Measurements from ENCODE around the gene KCNK13. TPM values are rescaled to one million over a fixed set of nuclear protein-coding genes. Genes with fewer than 3 reads are reported as not detected.

KCNK13 gene
- total RNA-seq, 2 experiments from 2014 or later = not detected

GRCh38 chr14:90140956-90141316 lies 79.1 kb downstream of the KCNK13 start:
- CTCF ChIA-PET = interaction anchor here (0.6 to 1.5 kb wide), 2 partner anchors 95 to 1146 kb away, joined by 3 read pairs; no protein-coding TSS in a partner anchor
- intact Hi-C loops (cut with micrococcal nuclease) = no loop called here
- Mint-ChIP-seq H3K27me3 (ENCODE audit: low read depth) (peaks cover 15% of the 10 kb centered on the region), H3K4me3 (no peak overlapping the region), H3K4me1 (ENCODE audit: low read depth) (no peaks in the 10 kb centered on the region), H3K9me3 (no peaks in the 10 kb centered on the region), H3K36me3 (ENCODE audit: low read depth) (no peaks in the 10 kb centered on the region), H3K27ac (no peak overlapping the region)
- DNase-seq = no peak

- Mint-ChIP-seq H3K27me3 (ENCODE audit: low read depth) (peaks cover 6% of the 10 kb centered on the region), H3K27ac (no peak overlapping the region), H3K9me3 (peaks cover 5% of the 10 kb centered on the region), H3K4me1 (ENCODE audit: low read depth) (no peaks in the 10 kb centered on the region), H3K36me3 (ENCODE audit: low read depth) (no peaks in the 10 kb centered on the region), H3K4me3 (no peak overlapping the region)
- intact Hi-C loops (cut with micrococcal nuclease) = no loop called here
- CTCF ChIA-PET = interaction anchor here (0.6 kb wide), 1 partner anchor 299 kb away, joined by 3 read pairs; no protein-coding TSS in a partner anchor
- DNase-seq = no peak
Observed at GRCh38 chr14:90153429-90153828, 91.6 kb downstream of the KCNK13 start.

DNA sequence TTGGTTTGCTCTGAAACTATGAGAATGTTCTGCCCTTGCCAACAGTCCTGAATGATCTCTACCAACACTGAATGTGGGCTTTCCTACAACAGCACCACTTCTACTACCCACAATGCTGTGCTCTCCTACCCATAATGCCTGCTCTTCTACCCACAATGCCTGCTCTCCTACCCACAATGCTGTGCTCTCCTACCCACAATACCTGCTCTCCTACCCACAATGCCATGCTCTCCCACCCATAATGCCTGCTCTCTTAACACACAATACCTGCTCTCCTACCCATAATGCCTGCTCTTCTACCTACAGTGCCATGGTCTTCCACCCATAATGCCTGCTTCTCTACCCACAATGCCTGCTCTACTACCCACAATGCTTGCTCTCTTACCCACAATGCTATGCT lies 92.3 kb downstream of the KCNK13 start:
- Mint-ChIP-seq H3K9me3 (peaks cover 5% of the 10 kb centered on the region), H3K36me3 (ENCODE audit: low read depth) (no peaks in the 10 kb centered on the region), H3K27ac (no peak overlapping the region), H3K4me1 (ENCODE audit: low read depth) (no peaks in the 10 kb centered on the region), H3K27me3 (ENCODE audit: low read depth) (peaks cover 9% of the 10 kb centered on the region), H3K4me3 (no peak overlapping the region)
- CTCF ChIA-PET = interaction anchor here (0.6 kb wide), 1 partner anchor 299 kb away, joined by 3 read pairs; no protein-coding TSS in a partner anchor
- intact Hi-C loops (cut with micrococcal nuclease) = no loop called here
- DNase-seq = no peak

- H3K27me3 Mint-ChIP-seq (ENCODE audit: low read depth) = peaks cover 12% of the 10 kb centered on the region
- H3K27ac Mint-ChIP-seq = no peak overlapping the region
- H3K9me3 Mint-ChIP-seq = peaks cover 2% of the 10 kb centered on the region
- CTCF ChIA-PET = no interaction called here
- DNase-seq = no peak
- intact Hi-C loops (cut with micrococcal nuclease) = no loop called here
- H3K36me3 Mint-ChIP-seq (ENCODE audit: low read depth) = no peaks in the 10 kb centered on the region
- no peaks in the 10 kb centered on the region for H3K4me1 Mint-ChIP-seq (ENCODE audit: low read depth)
- no peak overlapping the region for H3K4me3 Mint-ChIP-seq
Observed at GRCh38 chr14:90159146-90159545, 97.4 kb downstream of the KCNK13 start.

DNA sequence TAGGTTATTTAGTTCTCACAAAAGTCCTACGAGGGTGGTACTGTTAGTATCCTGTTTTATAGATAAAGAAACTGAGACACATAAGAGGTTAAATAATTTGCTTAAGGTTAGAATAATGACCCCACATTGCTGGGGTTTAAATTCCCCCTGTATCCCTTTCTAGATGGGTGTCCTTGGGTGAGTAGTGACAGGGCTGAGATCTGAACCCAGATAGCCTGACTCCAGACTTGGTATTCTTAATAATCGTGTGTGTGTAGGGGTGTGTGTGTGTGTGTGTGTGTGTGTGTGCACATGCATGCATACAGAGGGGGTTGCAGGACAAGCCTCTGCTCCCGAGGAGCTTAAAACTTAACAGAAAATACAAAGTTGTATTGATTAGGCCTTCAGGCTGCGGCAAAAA lies 97.9 kb downstream of the KCNK13 start:
- DNase-seq = no peak
- Mint-ChIP-seq H3K36me3 (ENCODE audit: low read depth) (no peaks in the 10 kb centered on the region), H3K27me3 (ENCODE audit: low read depth) (peaks cover 12% of the 10 kb centered on the region), H3K4me1 (ENCODE audit: low read depth) (no peaks in the 10 kb centered on the region), H3K9me3 (no peaks in the 10 kb centered on the region), H3K27ac (no peak overlapping the region), H3K4me3 (no peak overlapping the region)
- intact Hi-C loops (cut with micrococcal nuclease) = no loop called here
- CTCF ChIA-PET = no interaction called here

- H3K36me3 Mint-ChIP-seq (ENCODE audit: low read depth) = no peaks in the 10 kb centered on the region
- H3K4me3 Mint-ChIP-seq = no peak overlapping the region
- peaks cover 6% of the 10 kb centered on the region for H3K27me3 Mint-ChIP-seq (ENCODE audit: low read depth)
- H3K27ac Mint-ChIP-seq = no peak overlapping the region
- CTCF ChIA-PET = no interaction called here
- no peaks in the 10 kb centered on the region for H3K4me1 Mint-ChIP-seq (ENCODE audit: low read depth)
- H3K9me3 Mint-ChIP-seq = peaks cover 3% of the 10 kb centered on the region
- no peak for DNase-seq
- intact Hi-C loops (cut with micrococcal nuclease) = no loop called here
Observed at GRCh38 chr14:90161129-90161528, 99.3 kb downstream of the KCNK13 start.

DNA sequence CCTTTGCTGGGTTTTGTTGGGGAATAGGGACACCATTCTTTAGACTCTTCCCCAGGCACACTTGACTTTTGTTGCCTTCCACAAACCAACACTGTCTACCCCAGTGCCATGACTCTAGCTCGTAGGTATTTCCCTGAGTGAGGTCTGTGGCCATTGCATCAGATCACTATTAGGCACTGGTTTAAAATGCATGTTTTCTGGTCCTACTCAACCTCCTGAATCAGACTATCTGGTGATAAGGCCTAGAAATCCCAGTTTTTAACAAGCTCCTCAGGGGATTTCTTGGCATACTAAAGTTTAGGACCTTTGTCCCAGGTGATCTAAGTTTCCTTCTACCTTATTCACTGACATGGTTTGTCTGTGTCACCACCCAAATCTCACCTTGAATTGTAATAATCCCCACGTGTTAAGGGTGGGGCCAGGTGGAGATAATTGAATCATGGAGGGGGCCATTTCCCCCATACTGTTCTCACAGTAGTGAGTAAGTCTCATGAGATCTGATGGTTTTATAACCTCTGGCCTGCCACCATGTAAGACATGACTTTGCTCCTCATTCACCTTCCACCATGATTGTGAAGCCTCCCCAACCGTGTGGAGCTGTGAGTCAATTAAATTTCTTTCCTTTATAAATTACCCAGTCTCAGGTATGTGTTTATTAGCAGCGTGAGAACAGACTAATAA lies 106.8 kb downstream of the KCNK13 start:
- no peak overlapping the region for H3K4me3 Mint-ChIP-seq
- no peak for DNase-seq
- H3K27ac Mint-ChIP-seq = no peak overlapping the region
- CTCF ChIA-PET = no interaction called here
- intact Hi-C loops (cut with micrococcal nuclease) = no loop called here
- no peaks in the 10 kb centered on the region for H3K4me1 Mint-ChIP-seq (ENCODE audit: low read depth)
- H3K9me3 Mint-ChIP-seq = peaks cover 3% of the 10 kb centered on the region
- peaks cover 10% of the 10 kb centered on the region for H3K27me3 Mint-ChIP-seq (ENCODE audit: low read depth)
- H3K36me3 Mint-ChIP-seq (ENCODE audit: low read depth) = no peaks in the 10 kb centered on the region

- Mint-ChIP-seq H3K9me3 (no peaks in the 10 kb centered on the region), H3K4me3 (no peak overlapping the region), H3K36me3 (ENCODE audit: low read depth) (no peaks in the 10 kb centered on the region), H3K27me3 (ENCODE audit: low read depth) (peaks cover 3% of the 10 kb centered on the region), H3K4me1 (ENCODE audit: low read depth) (no peaks in the 10 kb centered on the region), H3K27ac (no peak overlapping the region)
- DNase-seq = no peak
- intact Hi-C loops (cut with micrococcal nuclease) = no loop called here
- CTCF ChIA-PET = no interaction called here
Observed at GRCh38 chr14:90175631-90176030, 113.8 kb downstream of the KCNK13 start.

GRCh38 chr14:90177539-90178189 lies 115.9 kb downstream of the KCNK13 start:
- CTCF ChIA-PET = no interaction called here
- intact Hi-C loops (cut with micrococcal nuclease) = no loop called here
- Mint-ChIP-seq H3K4me3 (no peak overlapping the region), H3K27ac (no peak overlapping the region), H3K9me3 (no peaks in the 10 kb centered on the region), H3K36me3 (ENCODE audit: low read depth) (no peaks in the 10 kb centered on the region), H3K27me3 (ENCODE audit: low read depth) (peaks cover 2% of the 10 kb centered on the region), H3K4me1 (ENCODE audit: low read depth) (no peaks in the 10 kb centered on the region)
- DNase-seq = no peak

DNA sequence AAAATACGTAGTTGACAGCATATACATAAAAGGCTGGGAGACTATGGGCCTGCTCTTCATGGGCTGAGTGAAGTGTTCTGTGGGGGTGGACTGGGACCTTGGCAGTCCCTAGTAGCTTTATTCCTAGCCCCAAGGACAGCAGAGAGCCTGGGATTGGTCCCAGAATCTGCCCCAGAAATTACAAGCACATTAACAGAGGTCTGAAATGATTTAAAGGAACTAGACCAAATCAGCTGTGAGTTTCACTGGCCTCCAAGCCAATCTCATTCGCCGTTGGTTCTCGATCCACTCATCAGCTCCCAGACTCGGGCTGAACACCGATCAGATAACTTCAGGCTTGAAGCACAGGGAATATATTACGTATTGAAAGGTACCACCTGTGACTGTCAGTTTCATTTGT lies 117.6 kb downstream of the KCNK13 start:
- no peak overlapping the region for H3K4me3 Mint-ChIP-seq
- CTCF ChIA-PET = interaction anchor here (0.6 kb wide), 1 partner anchor 15 kb away, joined by 4 read pairs; no protein-coding TSS in a partner anchor

DNA sequence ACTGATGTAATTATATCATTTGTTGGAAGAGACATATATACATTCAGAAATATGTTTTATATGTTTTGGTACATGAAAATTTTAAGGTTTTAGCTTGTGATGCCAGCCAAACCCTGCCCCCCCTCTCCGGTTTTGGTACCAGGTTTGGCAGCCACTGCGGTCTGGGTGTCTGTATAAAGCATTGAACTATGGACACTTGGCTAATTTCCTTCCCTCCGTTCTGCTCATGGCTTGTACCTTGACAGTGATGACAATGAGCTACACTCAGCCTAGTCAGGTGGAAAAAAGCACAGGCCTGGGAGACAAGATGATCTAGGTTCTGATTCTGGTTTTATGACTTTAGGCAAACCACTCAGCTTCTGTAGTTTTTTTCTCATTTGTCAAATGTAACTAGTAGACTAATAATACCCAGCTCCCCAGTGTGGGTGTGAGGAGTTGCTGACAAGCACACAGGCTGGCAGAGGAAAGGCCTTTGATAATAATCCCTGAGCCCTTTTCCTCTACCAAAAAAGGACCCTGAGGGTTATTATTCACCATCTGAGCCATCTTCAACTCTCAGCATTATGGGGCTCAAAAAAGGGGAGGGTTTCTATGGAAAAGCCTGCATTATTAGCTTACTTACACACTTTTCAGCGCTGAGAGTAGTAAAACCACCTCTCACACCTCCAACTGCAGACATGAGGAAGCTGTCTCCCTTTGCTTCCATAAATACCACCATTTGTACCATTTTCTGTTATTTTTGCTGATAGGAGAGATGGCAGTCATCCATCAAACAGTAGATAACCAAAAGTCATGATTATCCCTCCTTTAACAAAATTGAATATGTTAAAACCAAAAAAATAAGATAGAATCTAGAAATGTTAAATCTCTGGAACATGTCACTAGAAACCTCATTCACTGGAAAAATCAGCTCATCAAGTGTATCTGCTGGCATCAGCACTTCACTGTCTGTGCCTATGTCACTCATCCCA lies 118.3 kb downstream of the KCNK13 start:
- no peaks in the 10 kb centered on the region for H3K9me3 Mint-ChIP-seq
- CTCF ChIA-PET = no interaction called here
- H3K36me3 Mint-ChIP-seq (ENCODE audit: low read depth) = no peaks in the 10 kb centered on the region
- intact Hi-C loops (cut with micrococcal nuclease) = no loop called here
- DNase-seq = no peak
- peaks cover 6% of the 10 kb centered on the region for H3K27me3 Mint-ChIP-seq (ENCODE audit: low read depth)
- H3K27ac Mint-ChIP-seq = no peak overlapping the region
- no peaks in the 10 kb centered on the region for H3K4me1 Mint-ChIP-seq (ENCODE audit: low read depth)
- no peak overlapping the region for H3K4me3 Mint-ChIP-seq

More for the DNA sequence above, 117.6 kb downstream of the KCNK13 start:
- Mint-ChIP-seq H3K4me1 (ENCODE audit: low read depth) (no peaks in the 10 kb centered on the region), H3K27me3 (ENCODE audit: low read depth) (peaks cover 4% of the 10 kb centered on the region), H3K36me3 (ENCODE audit: low read depth) (no peaks in the 10 kb centered on the region), H3K27ac (no peak overlapping the region), H3K9me3 (no peaks in the 10 kb centered on the region)
- no peak for DNase-seq
- intact Hi-C loops (cut with micrococcal nuclease) = no loop called here

DNA sequence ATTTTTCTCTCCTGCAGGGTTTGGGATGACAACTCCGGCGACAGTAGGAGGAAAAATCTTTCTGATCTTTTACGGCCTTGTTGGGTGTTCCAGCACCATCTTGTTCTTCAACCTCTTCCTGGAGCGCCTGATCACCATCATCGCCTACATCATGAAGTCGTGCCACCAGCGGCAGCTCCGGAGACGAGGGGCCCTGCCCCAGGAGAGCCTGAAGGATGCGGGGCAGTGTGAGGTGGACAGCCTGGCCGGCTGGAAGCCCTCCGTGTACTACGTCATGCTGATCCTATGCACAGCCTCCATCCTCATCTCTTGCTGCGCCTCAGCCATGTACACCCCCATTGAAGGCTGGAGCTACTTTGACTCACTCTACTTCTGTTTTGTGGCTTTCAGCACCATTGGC lies 122.3 kb downstream of the KCNK13 start:
- DNase-seq = no peak
- Mint-ChIP-seq H3K9me3 (peaks cover 2% of the 10 kb centered on the region), H3K4me1 (ENCODE audit: low read depth) (no peaks in the 10 kb centered on the region), H3K27ac (no peak overlapping the region), H3K27me3 (ENCODE audit: low read depth) (peaks cover 6% of the 10 kb centered on the region), H3K4me3 (no peak overlapping the region), H3K36me3 (ENCODE audit: low read depth) (no peaks in the 10 kb centered on the region)
- intact Hi-C loops (cut with micrococcal nuclease) = no loop called here
- CTCF ChIA-PET = no interaction called here
